CD4-positive, alpha-beta T cell (primary cell): Measurements from ENCODE around the gene QDPR. TPM values are rescaled to one million over a fixed set of nuclear protein-coding genes. Genes with fewer than 3 reads are reported as not detected.

ENCODE experiments used
- ATAC-seq: fragments of 200-7000 bp; cut with Tn5 transposase; one replicate; pipeline ENCODE4 v1.10.0; 2022; ENCODE audit warnings: mild to moderate bottlenecking; ENCODE audit not compliant: poor library complexity
- CTCF ChIA-PET: fragments of 350-600 bp; sonication (Branson Sonifier 250); formaldehyde crosslinking; loops from one replicate; lab custom pipeline; 2021; ENCODE audit warnings: antibody characterized with exemption, inconsistent platforms; lab: Charles Lee
- POLR2A ChIA-PET: fragments of 350-600 bp; sonication (Branson Sonifier 250); formaldehyde crosslinking; loops from one replicate; lab custom pipeline; 2021; ENCODE audit warnings: antibody characterized with exemption, inconsistent platforms; lab: Charles Lee
- DNase-seq, 14 experiments: peaks; one replicate each; pipeline ENCODE4 v3.0.0-alpha.2; 2013 to 2020; ENCODE audit warnings: mixed read lengths in 2 of 14
- H3K27ac ChIP-seq, 2 donors: one replicate each; pipeline versions ENCODE4 v1.5.1 to v1.7.0; 2013; ENCODE audit warnings: low read length in 2 of 2, low read depth in 1 of 2, mild to moderate bottlenecking in 1 of 2
- H3K27me3 ChIP-seq, 2 experiments: 1 replicate in 1 of 2; 2 replicates in 1 of 2; pipeline versions ENCODE4 v1.6.1 to v1.7.0; 2013; ENCODE audit warnings: low read length in 2 of 2, control low read depth in 1 of 2, mild to moderate bottlenecking in 1 of 2, moderate library complexity in 1 of 2; ENCODE audit not compliant: insufficient read depth in 2 of 2, control insufficient read depth in 1 of 2
- H3K36me3 ChIP-seq: one replicate; pipeline ENCODE4 v1.6.1; 2013; ENCODE audit warnings: low read length, control low read depth; ENCODE audit not compliant: insufficient read depth
- H3K4me1 ChIP-seq: one replicate; pipeline ENCODE4 v1.6.1; 2013; ENCODE audit warnings: low read length, control low read depth; ENCODE audit not compliant: insufficient read depth
- H3K4me3 ChIP-seq: one replicate; pipeline ENCODE4 v1.5.1; 2013; ENCODE audit warnings: mild to moderate bottlenecking, low read length, moderate library complexity
- H3K9me3 ChIP-seq, 2 experiments: 1 replicate in 1 of 2; 2 replicates in 1 of 2; pipeline versions ENCODE4 v1.6.1 to v1.7.0; 2013; ENCODE audit warnings: low read length in 2 of 2, mild to moderate bottlenecking in 2 of 2, control low read depth in 1 of 2, moderate library complexity in 1 of 2; ENCODE audit not compliant: control insufficient read depth in 1 of 2, insufficient read depth in 1 of 2
- H3K27ac Mint-ChIP-seq: one replicate; pipeline ENCODE4 v1.8.0; 2020; ENCODE audit warnings: mixed read lengths
- H3K27me3 Mint-ChIP-seq: one replicate; pipeline ENCODE4 v1.8.0; 2021; ENCODE audit warnings: mixed read lengths
- H3K36me3 Mint-ChIP-seq: one replicate; pipeline ENCODE4 v1.8.0; 2021; ENCODE audit warnings: low read depth, mixed read lengths
- H3K4me1 Mint-ChIP-seq: one replicate; pipeline ENCODE4 v1.8.0; 2021; ENCODE audit warnings: low read depth, mixed read lengths
- H3K4me3 Mint-ChIP-seq: one replicate; pipeline ENCODE4 v1.8.0; 2020; ENCODE audit warnings: mild to moderate bottlenecking, mixed read lengths
- H3K9me3 Mint-ChIP-seq: one replicate; pipeline ENCODE4 v1.8.0; 2020; ENCODE audit warnings: mixed read lengths
- CTCF ChIP-seq: fragments of 200-600 bp; IDR thresholded peaks from one replicate; pipeline ENCODE4 v1.8.0; 2022; ENCODE audit warnings: antibody characterized with exemption, mild to moderate bottlenecking
- intact Hi-C, 2 experiments: fragments of 100-400 bp; cut with DNase I in 1 of 2; cut with micrococcal nuclease in 1 of 2; formaldehyde crosslinking; loops; one replicate each; pipeline versions ENCODE4 v1.15.1 to v1.9.0; 2023 to 2025; cut with DNase I, micrococcal nuclease
- total RNA-seq, 174 experiments: library from RNA in 2 of 174; stranded (reverse) in 2 of 174; gene quantifications; one replicate each; pipeline ENCODE4 v1.2.3 and lab custom pipeline; 2021 to 2026

Gene QDPR
- total RNA-seq, 2 experiments from 2014 or later = 15.3 to 15.7 TPM

- intact Hi-C loops = no loop called here
- Histone ChIP-seq H3K4me3 (no peak overlapping the region), H3K27ac (no peak overlapping the region), H3K4me1 (no peaks in the 10 kb centered on the region), H3K36me3 (no peaks in the 10 kb centered on the region), H3K9me3 (no peaks in the 10 kb centered on the region), H3K27me3 (no peaks in the 10 kb centered on the region)
- Mint-ChIP-seq H3K9me3 (no peaks in the 10 kb centered on the region), H3K27ac (no peak overlapping the region), H3K36me3 (no peaks in the 10 kb centered on the region), H3K4me1 (no peaks in the 10 kb centered on the region), H3K27me3 (peaks cover 25% of the 10 kb centered on the region), H3K4me3 (no peak overlapping the region)
- ATAC-seq (no peak), DNase-seq (no peak)
- CTCF ChIA-PET = no interaction called here
- POLR2A ChIA-PET = no interaction called here
- no peak for TF ChIP-seq CTCF
Measured at GRCh38 chr4:17535906-17536305, 24.0 kb upstream of the QDPR start.

- no peak overlapping the region for H3K27ac Mint-ChIP-seq
- Histone ChIP-seq H3K27ac (no peak overlapping the region), H3K9me3 (no peaks in the 10 kb centered on the region), H3K27me3 (no peaks in the 10 kb centered on the region), H3K4me1 (no peaks in the 10 kb centered on the region), H3K36me3 (no peaks in the 10 kb centered on the region), H3K4me3 (no peak overlapping the region)
- ChIA-PET CTCF (no interaction called here), POLR2A (no interaction called here)
- H3K4me3 Mint-ChIP-seq = no peak overlapping the region
- no peak for TF ChIP-seq CTCF
- no peaks in the 10 kb centered on the region for H3K9me3 Mint-ChIP-seq
- ATAC-seq (no peak), DNase-seq (no peak)
- H3K36me3 Mint-ChIP-seq = no peaks in the 10 kb centered on the region
- H3K4me1 Mint-ChIP-seq = no peaks in the 10 kb centered on the region
- peaks cover 22% of the 10 kb centered on the region for H3K27me3 Mint-ChIP-seq
- intact Hi-C loops = no loop called here
Measured at GRCh38 chr4:17535242-17535641, 23.4 kb upstream of the QDPR start.

GRCh38 chr4:17534705-17535104 lies 22.8 kb upstream of the QDPR start:
- H3K27ac ChIP-seq = no peak overlapping the region
- no peaks in the 10 kb centered on the region for H3K4me1 Mint-ChIP-seq
- H3K9me3 Mint-ChIP-seq = no peaks in the 10 kb centered on the region
- H3K36me3 ChIP-seq = no peaks in the 10 kb centered on the region
- no peak for DNase-seq
- no peak for TF ChIP-seq CTCF
- peaks cover 17% of the 10 kb centered on the region for H3K27me3 Mint-ChIP-seq
- no peaks in the 10 kb centered on the region for H3K27me3 ChIP-seq
- H3K9me3 ChIP-seq = no peaks in the 10 kb centered on the region
- ChIA-PET CTCF (no interaction called here), POLR2A (no interaction called here)
- H3K4me1 ChIP-seq = no peaks in the 10 kb centered on the region
- ATAC-seq = no peak
- H3K4me3 ChIP-seq = no peak overlapping the region
- H3K4me3 Mint-ChIP-seq = no peak overlapping the region
- H3K27ac Mint-ChIP-seq = no peak overlapping the region
- intact Hi-C loops = no loop called here
- H3K36me3 Mint-ChIP-seq = no peaks in the 10 kb centered on the region
